HAP-1 (cell line): ENCODE results near the gene PHLPP1.

Experiments used
- DNase-seq, 2 experiments: peaks; one replicate each; pipeline ENCODE4 v3.0.0-alpha.2; 2016 to 2020; ENCODE audit warnings: low spot score in 2 of 2
- H3K27me3 ChIP-seq: fragments of 250-450 bp; sonication (Bioruptor Pico); 2 replicates; pipeline ENCODE4 v1.5.1; 2020; ENCODE audit warnings: low read depth, mild to moderate bottlenecking, moderate library complexity
- H3K36me3 ChIP-seq: fragments of 250-450 bp; sonication (Bioruptor Pico); replicated peaks from 2 replicates; pipeline ENCODE4 v1.5.1; 2020; ENCODE audit warnings: mild to moderate bottlenecking
- H3K4me1 ChIP-seq: fragments of 250-450 bp; sonication (Bioruptor Pico); 2 replicates; pipeline ENCODE4 v1.5.1; 2020; ENCODE audit warnings: mild to moderate bottlenecking
- H3K4me3 ChIP-seq: fragments of 250-450 bp; sonication (Bioruptor Pico); 2 replicates; pipeline ENCODE4 v1.5.1; 2020; ENCODE audit warnings: mild to moderate bottlenecking, moderate library complexity
- H3K9me3 ChIP-seq: fragments of 250-450 bp; sonication (Bioruptor Pico); 2 replicates; pipeline ENCODE4 v1.5.1; 2020; ENCODE audit warnings: mild to moderate bottlenecking, moderate library complexity
- in situ Hi-C: fragments of 300-500 bp; cut with MboI; formaldehyde crosslinking; loops from 3 replicates; pipeline ENCODE4 v1.14.3; 2020; ENCODE audit warnings: low sequenced_read_pairs, inconsistent platforms, mixed read lengths

PHLPP1 gene

GRCh38 chr18:63025251-63026090 lies 310.1 kb downstream of the PHLPP1 start:
- in situ Hi-C loops, result loop anchor here (10.0 kb wide), 1 partner anchor 119 kb away; no protein-coding TSS in a partner anchor
- H3K4me1 ChIP-seq, result no peaks in the 10 kb centered on the region
- no peaks in the 10 kb centered on the region for H3K9me3 ChIP-seq
- no peaks in the 10 kb centered on the region for H3K36me3 ChIP-seq
- no peaks in the 10 kb centered on the region for H3K27me3 ChIP-seq
- no peak overlapping the region for H3K4me3 ChIP-seq
- peak; percentile 31 to 75 for DNase-seq

GRCh38 chr18:63028380-63028779 lies 313.0 kb downstream of the PHLPP1 start:
- Histone ChIP-seq H3K36me3 (no peaks in the 10 kb centered on the region), H3K9me3 (no peaks in the 10 kb centered on the region), H3K4me1 (no peaks in the 10 kb centered on the region), H3K27me3 (no peaks in the 10 kb centered on the region), H3K4me3 (no peak overlapping the region)
- in situ Hi-C loops, result loop anchor here (10.0 kb wide), 1 partner anchor 116 kb away; no protein-coding TSS in a partner anchor
- no peak for DNase-seq
